HepG2 (cell line): ENCODE results near the gene FAM83E. TPM values are rescaled to one million over a fixed set of nuclear protein-coding genes. Genes with fewer than 3 reads are reported as not detected.
A peak's percentile ranks its signal among the peaks of the same experiment; 100 is the strongest.

Experiments
- AGO1 ChIP-seq: fragments of 200-400 bp; formaldehyde crosslinking; IDR thresholded peaks from 2 replicates; pipeline ENCODE4 v1.6.1; 2017; ENCODE audit warnings: mild to moderate bottlenecking, low read depth, low read length, moderate library complexity; ENCODE audit not compliant: poor library complexity, severe bottlenecking
- ATF5 ChIP-seq: sonication (generic); formaldehyde crosslinking; IDR thresholded peaks from 2 replicates; pipeline ENCODE4 v1.4.0; 2020; ENCODE audit warnings: mild to moderate bottlenecking, low read depth, missing genetic modification reagents
- LRRFIP1 ChIP-seq: sonication (generic); formaldehyde crosslinking; conservative IDR thresholded peaks from 2 replicates; pipeline ENCODE4 v1.4.0; 2020; ENCODE audit warnings: missing genetic modification reagents
- PITX1 ChIP-seq: sonication (generic); formaldehyde crosslinking; IDR thresholded peaks from 2 replicates; pipeline ENCODE4 v1.5.1; 2020; ENCODE audit warnings: mild to moderate bottlenecking, missing genetic modification reagents
- RARA ChIP-seq: IDR thresholded peaks from 2 replicates; pipeline ENCODE4 v1.6.1; 2016; ENCODE audit warnings: missing genetic modification reagents, missing compliant biosample characterization
- SMAD9 ChIP-seq: sonication (generic); formaldehyde crosslinking; IDR thresholded peaks from 2 replicates; pipeline ENCODE4 v1.5.1; 2020; ENCODE audit warnings: mild to moderate bottlenecking, missing genetic modification reagents
- TBL1XR1 ChIP-seq: fragments of 150-350 bp; IDR thresholded peaks from 2 replicates; pipeline ENCODE4 v1.6.1; 2014; ENCODE audit warnings: borderline replicate concordance, low read length; ENCODE audit not compliant: partially characterized antibody
- THRA ChIP-seq: sonication (generic); formaldehyde crosslinking; IDR thresholded peaks from 2 replicates; pipeline ENCODE4 v1.4.0; 2020; ENCODE audit warnings: missing genetic modification reagents, borderline replicate concordance
- ZBTB2 ChIP-seq: sonication (generic); formaldehyde crosslinking; IDR thresholded peaks from 2 replicates; pipeline ENCODE4 v1.8.0; 2022; ENCODE audit warnings: low read depth, missing genetic modification reagents
- ZFP82 ChIP-seq: sonication (generic); formaldehyde crosslinking; IDR thresholded peaks from 2 replicates; pipeline ENCODE4 v1.5.1; 2020; ENCODE audit warnings: mild to moderate bottlenecking, missing genetic modification reagents, borderline replicate concordance
- ZNF574 ChIP-seq: sonication (generic); formaldehyde crosslinking; IDR thresholded peaks from 2 replicates; pipeline ENCODE4 v1.4.0; 2020; ENCODE audit warnings: missing genetic modification reagents
- ZNF678 ChIP-seq: sonication (generic); formaldehyde crosslinking; IDR thresholded peaks from 2 replicates; pipeline ENCODE4 v1.4.0; 2020; ENCODE audit warnings: mild to moderate bottlenecking, missing genetic modification reagents
- ZNF879 ChIP-seq: sonication (generic); formaldehyde crosslinking; IDR thresholded peaks from 2 replicates; pipeline ENCODE4 v1.8.1; 2023; ENCODE audit warnings: missing genetic modification reagents
- polyA plus RNA-seq, 8 experiments: library from polyadenylated mRNA; depleted of rRNA in 3 of 8; stranded (reverse) in 7 of 8; unstranded in 1 of 8; fragments of >200 nt; fragmentation: Illumina TruSeq in 4 of 8; extraction: Trizol in 4 of 8; gene quantifications; 2 replicates each; pipeline versions ENCODE4 v1.2.1 to v1.2.3, GENCODE V29; 2011 to 2016; ENCODE audit warnings: low read depth in 4 of 8, missing spikeins in 1 of 8, mixed read lengths in 1 of 8; ENCODE audit not compliant: insufficient read depth in 1 of 8
- total RNA-seq, 5 experiments: library from RNA; depleted of rRNA; stranded (reverse); fragments of >200 nt; fragmentation: Illumina TruSeq; extraction: Trizol; gene quantifications; 2 replicates each; pipeline ENCODE4 v1.2.3, GENCODE V29; 2016; ENCODE audit warnings: low read depth in 1 of 5

FAM83E gene
- total and polyA plus RNA-seq, 2 of the 13 experiments (the other 11 are each of a cell fraction or from before 2014, with no cell fraction given): 0.18 to 0.60 TPM

- TF ChIP-seq ZNF574 (CRISPR knock-in tag) (peak; percentile 100), AGO1 (peak; percentile 49), ZBTB2 (peak; percentile 96), THRA (peak; percentile 86), RARA (CRISPR knock-in tag) (peak; percentile 58), TBL1XR1 (peak; percentile 30), ZNF879 (CRISPR knock-in tag) (no peak), PITX1 (CRISPR knock-in tag) (peak; percentile 92; the same call in 1 of the 2 replicates), ZNF678 (CRISPR knock-in tag) (no peak), SMAD9 (CRISPR knock-in tag) (no peak), LRRFIP1 (CRISPR knock-in tag) (no peak), ZFP82 (CRISPR knock-in tag) (peak; percentile 94; the same call in 1 of the 2 replicates), ATF5 (CRISPR knock-in tag) (no peak)
Measured at GRCh38 chr19:48618916-48619691, 4.2 kb upstream of the FAM83E start, which contains the start of the genes RPL18 and SPHK2 (continued).
